Right cardiac atrium (tissue), 5 donors: ENCODE results near the gene NEUROG3. TPM values are rescaled to one million over a fixed set of nuclear protein-coding genes. Genes with fewer than 3 reads are reported as not detected.
A peak's percentile ranks its signal among the peaks of the same experiment; 100 is the strongest.

Source experiments
- ATAC-seq, 2 donors: fragments of 200-7000 bp; cut with Tn5 transposase; one replicate each; pipeline versions ENCODE4 v1.8.0 to v1.9.1; 2020; ENCODE audit warnings: moderate library complexity in 2 of 2, mild to moderate bottlenecking in 1 of 2
- DNase-seq, 3 donors: peaks; one replicate each; pipeline ENCODE4 v3.0.0-alpha.2; 2020
- H3K27ac ChIP-seq: one replicate; pipeline ENCODE4 v1.5.1; 2013; ENCODE audit warnings: mild to moderate bottlenecking, low read length, control low read depth, moderate library complexity
- H3K27me3 ChIP-seq: one replicate; pipeline ENCODE4 v1.6.1; 2013; ENCODE audit not compliant: control insufficient read depth, insufficient read depth
- H3K4me1 ChIP-seq: one replicate; pipeline ENCODE4 v1.6.1; 2013; ENCODE audit warnings: low read length; ENCODE audit not compliant: control insufficient read depth, insufficient read depth
- H3K4me3 ChIP-seq: one replicate; pipeline ENCODE4 v1.5.1; 2013; ENCODE audit warnings: low read length, control low read depth
- H3K9me3 ChIP-seq: one replicate; pipeline ENCODE4 v1.6.1; 2013; ENCODE audit warnings: low read length; ENCODE audit not compliant: control insufficient read depth
- WGBS: extraction: QIAGEN DNeasy Blood & Tissue Kit; methylation state at CpG from one replicate; pipeline ENCODE4 v1.1.7; 2013; 5-methylcytosine and 5-hydroxymethylcytosine counted together
- intact Hi-C, 4 donors: fragments of 100-400 bp; cut with DNase I; formaldehyde crosslinking; loops; one replicate each; pipeline versions ENCODE4 v1.11.0 to v1.14.0; 2022 to 2023
- polyA plus RNA-seq: library from polyadenylated mRNA; stranded (reverse); fragments of 200-250 nt; gene quantifications from one replicate; pipeline ENCODE4 v1.2.3, GENCODE V29; 2013
- total RNA-seq, 4 donors: library from RNA; stranded (reverse); fragmentation: NEBNext Ultra II Directional; extraction: Animal tissue kit (Norgen Biotek cat#: 25700); gene quantifications; one replicate each; pipeline ENCODE4 v1.2.1, GENCODE V29; 2021
- donor health status: healthy with polysubstance abuse.
- donor health status: DM: no; HTN: yes; CAD: no.
- donor health status: DM: no; HTN: no; CAD: no.
- donor health status: DM: no; HTN: yes; CAD: no; lungs with severe emphysema.
- donor health status: DM: yes; HTN: yes; CAD: no.

NEUROG3 gene
- total and polyA plus RNA-seq, 5 donors = not detected

GRCh38 chr10:69583106-69583505 lies 9.9 kb upstream of the NEUROG3 start:
- Histone ChIP-seq H3K27me3 (peaks cover 3% of the 10 kb centered on the region), H3K27ac (no peak overlapping the region), H3K4me3 (no peak overlapping the region), H3K4me1 (no peaks in the 10 kb centered on the region), H3K9me3 (no peaks in the 10 kb centered on the region)
- intact Hi-C loops = no loop called here
- WGBS = 51% methylated on average over 2 of the region's 2 CpGs
- no peak for ATAC-seq
- DNase-seq = no peak

- no peak overlapping the region for H3K4me3 ChIP-seq
- H3K4me1 ChIP-seq = no peaks in the 10 kb centered on the region
- ATAC-seq (no peak), DNase-seq (no peak)
- intact Hi-C loops = no loop called here
- no peaks in the 10 kb centered on the region for H3K9me3 ChIP-seq
- no peak overlapping the region for H3K27ac ChIP-seq
- WGBS = 81% methylated on average over 5 of the region's 5 CpGs
- H3K27me3 ChIP-seq = peaks cover 9% of the 10 kb centered on the region
These were observed 7.2 kb upstream of the NEUROG3 start for GRCh38 chr10:69580435-69580834.

- H3K27me3 ChIP-seq = peaks cover 9% of the 10 kb centered on the region
- whole genome bisulfite sequencing = 11% methylated on average over 8 of the region's 8 CpGs
- H3K9me3 ChIP-seq = no peaks in the 10 kb centered on the region
- no peak overlapping the region for H3K4me3 ChIP-seq
- no peak overlapping the region for H3K27ac ChIP-seq
- H3K4me1 ChIP-seq = no peaks in the 10 kb centered on the region
- no peak for DNase-seq
- intact Hi-C loops = no loop called here
- no peak for ATAC-seq
These were observed 6.3 kb upstream of the NEUROG3 start for GRCh38 chr10:69579464-69580060.

GRCh38 chr10:69578508-69578991 lies 5.3 kb upstream of the NEUROG3 start:
- Histone ChIP-seq H3K9me3 (no peaks in the 10 kb centered on the region), H3K4me3 (no peak overlapping the region), H3K27ac (no peak overlapping the region), H3K27me3 (peaks cover 9% of the 10 kb centered on the region), H3K4me1 (no peaks in the 10 kb centered on the region)
- intact Hi-C loops = no loop called here
- ATAC-seq (no peak), DNase-seq (no peak)
- WGBS = 4% methylated on average over 32 of the region's 32 CpGs

- intact Hi-C loops = no loop called here
- H3K4me3 ChIP-seq = no peak overlapping the region
- no peak overlapping the region for H3K27ac ChIP-seq
- peaks cover 9% of the 10 kb centered on the region for H3K27me3 ChIP-seq
- DNase-seq (peak in 1 of 3 donors; percentile 34), ATAC-seq (no peak)
- H3K4me1 ChIP-seq = peaks cover 2% of the 10 kb centered on the region
- 1% methylated on average over 51 of the region's 51 CpGs for WGBS
- no peaks in the 10 kb centered on the region for H3K9me3 ChIP-seq
These were observed 4.3 kb upstream of the NEUROG3 start for GRCh38 chr10:69577268-69578232.

GRCh38 chr10:69576334-69577011 lies 3.3 kb upstream of the NEUROG3 start:
- WGBS = 3% methylated on average over 28 of the region's 28 CpGs
- H3K4me3 ChIP-seq = no peak overlapping the region
- no peak overlapping the region for H3K27ac ChIP-seq
- H3K27me3 ChIP-seq = peaks cover 9% of the 10 kb centered on the region
- H3K9me3 ChIP-seq = no peaks in the 10 kb centered on the region
- no peak for DNase-seq
- peaks cover 2% of the 10 kb centered on the region for H3K4me1 ChIP-seq
- intact Hi-C loops = no loop called here
- ATAC-seq = no peak

- H3K27ac ChIP-seq = no peak overlapping the region
- intact Hi-C loops = no loop called here
- no peaks in the 10 kb centered on the region for H3K9me3 ChIP-seq
- H3K27me3 ChIP-seq = peaks cover 6% of the 10 kb centered on the region
- DNase-seq (no peak), ATAC-seq (no peak)
- no peak overlapping the region for H3K4me3 ChIP-seq
- peaks cover 2% of the 10 kb centered on the region for H3K4me1 ChIP-seq
- WGBS = 3% methylated on average over 5 of the region's 5 CpGs
These were observed 2.0 kb upstream of the NEUROG3 start for GRCh38 chr10:69575164-69575722.

- no peak overlapping the region for H3K4me3 ChIP-seq
- DNase-seq (no peak), ATAC-seq (no peak)
- H3K27ac ChIP-seq = no peak overlapping the region
- intact Hi-C loops = no loop called here
- peaks cover 6% of the 10 kb centered on the region for H3K27me3 ChIP-seq
- H3K9me3 ChIP-seq = no peaks in the 10 kb centered on the region
- H3K4me1 ChIP-seq = peaks cover 2% of the 10 kb centered on the region
- under 1% methylated on average over 12 of the region's 12 CpGs for WGBS
These were observed 1.4 kb upstream of the NEUROG3 start for GRCh38 chr10:69574571-69574978.

GRCh38 chr10:69572159-69573055 lies 815 bp downstream of the NEUROG3 start:
- H3K4me1 ChIP-seq = peaks cover 2% of the 10 kb centered on the region
- ATAC-seq = no peak
- no peak overlapping the region for H3K27ac ChIP-seq
- peak in 1 of 3 donors; percentile 42 for DNase-seq
- H3K4me3 ChIP-seq = peak overlapping the region; percentile 8
- intact Hi-C loops = no loop called here
- peaks cover 4% of the 10 kb centered on the region for H3K27me3 ChIP-seq
- H3K9me3 ChIP-seq = no peaks in the 10 kb centered on the region
- WGBS = 1% methylated on average over 85 of the region's 85 CpGs

GRCh38 chr10:69571618-69572158 lies 1.5 kb downstream of the NEUROG3 start:
- H3K4me1 ChIP-seq = peaks cover 2% of the 10 kb centered on the region

More at GRCh38 chr10:69571618-69572158, 1.5 kb downstream of the NEUROG3 start:
- Histone ChIP-seq H3K4me3 (no peak overlapping the region), H3K9me3 (no peaks in the 10 kb centered on the region), H3K27ac (no peak overlapping the region), H3K27me3 (peaks cover 2% of the 10 kb centered on the region)
- DNase-seq (no peak), ATAC-seq (no peak)
- intact Hi-C loops = no loop called here
- 2% methylated on average over 25 of the region's 25 CpGs for WGBS
